HepG2 (cell line): Measurements from ENCODE around the gene C2CD3. TPM values are rescaled to one million over a fixed set of nuclear protein-coding genes. Genes with fewer than 3 reads are reported as not detected.
A peak's percentile ranks its signal among the peaks of the same experiment; 100 is the strongest.

Experiments
- ATAC-seq: fragments of 200-7000 bp; cut with Tn5 transposase; 3 replicates; pipeline ENCODE4 v1.9.1; 2020; ENCODE audit warnings: mild to moderate bottlenecking, moderate library complexity
- BruUV-seq: library from RNA; stranded (reverse); fragments of 400-500 nt; replicated peaks from 2 replicates; lab custom pipeline; 2021; lab: Mats Ljungman, UMichigan
- CTCF ChIA-PET: fragments of 300-600 bp; formaldehyde crosslinking; extraction: SDS; loops from one replicate; lab custom pipeline; 2021; ENCODE audit warnings: low total read pairs, inconsistent platforms, low intra/inter-chr PET ratio; lab: Yijun Ruan, JAX
- POLR2A ChIA-PET: fragments of 350-600 bp; sonication (Branson Sonifier 250); formaldehyde crosslinking; loops from one replicate; lab custom pipeline; 2020; ENCODE audit warnings: antibody characterized with exemption, inconsistent platforms; lab: Yijun Ruan, JAX
- DNase-seq: peaks from one replicate; pipeline ENCODE4 v3.0.0-alpha.2; 2015; ENCODE audit warnings: low spot score
- FAIRE-seq: peaks from 3 replicates; lab custom pipeline; 2011; peaks lifted over from hg19 to GRCh38; lab: Jason Lieb, UNC
- H2AFZ ChIP-seq: one replicate; pipeline ENCODE4 v1.6.1; 2011; ENCODE audit warnings: low read length, inconsistent platforms
- H3K27ac ChIP-seq: fragments of 300-600 bp; 3 replicates; pipeline ENCODE4 v1.8.0; 2011; ENCODE audit warnings: mixed run types, mild to moderate bottlenecking, mixed read lengths, low read length, inconsistent platforms; ENCODE audit not compliant: insufficient read depth; ENCODE audit errors: extremely low read length
- H3K27me3 ChIP-seq, 2 experiments: fragments of 200-600 bp in 1 of 2; 2 replicates in 1 of 2; 3 replicates in 1 of 2; pipeline versions ENCODE4 v1.6.0 to v1.8.0; 2011; ENCODE audit warnings: low read length in 2 of 2, mild to moderate bottlenecking in 2 of 2, moderate library complexity in 2 of 2, inconsistent platforms in 1 of 2; ENCODE audit not compliant: insufficient read depth in 2 of 2, control insufficient read depth in 1 of 2
- H3K36me3 ChIP-seq, 2 experiments: fragments of 200-600 bp in 1 of 2; replicated peaks in 1 of 2; 2 replicates in 1 of 2; 3 replicates in 1 of 2; pipeline versions ENCODE4 v1.5.1 to v1.8.0; 2011; ENCODE audit warnings: low read length in 2 of 2, inconsistent platforms in 1 of 2; ENCODE audit not compliant: insufficient read depth in 2 of 2, control insufficient read depth in 1 of 2
- H3K4me1 ChIP-seq: 2 replicates; pipeline ENCODE4 v1.5.1; 2012; ENCODE audit warnings: low read length, inconsistent platforms; ENCODE audit not compliant: insufficient read depth
- H3K4me2 ChIP-seq: 2 replicates; pipeline ENCODE4 v1.6.0; 2011; ENCODE audit warnings: low read depth, low read length, inconsistent platforms
- H3K4me3 ChIP-seq, 3 experiments: fragments of 200-600 bp in 1 of 3; sonication (generic), shearing (Covaris generic) in 1 of 3; replicated peaks in 1 of 3; 2 replicates each; pipeline ENCODE4 v1.5.1; 2011 to 2016; ENCODE audit warnings: low read length in 3 of 3, inconsistent platforms in 2 of 3, low read depth in 2 of 3, mild to moderate bottlenecking in 2 of 3, control low read depth in 1 of 3, mixed read lengths in 1 of 3; ENCODE audit not compliant: insufficient read depth in 1 of 3
- H3K79me2 ChIP-seq: one replicate; pipeline ENCODE4 v1.6.1; 2011; ENCODE audit warnings: low read length, inconsistent platforms; ENCODE audit not compliant: insufficient read depth
- H3K9ac ChIP-seq: 2 replicates; pipeline ENCODE4 v1.6.0; 2011; ENCODE audit warnings: mild to moderate bottlenecking, low read depth, low read length, inconsistent platforms; ENCODE audit not compliant: insufficient read depth
- H3K9me3 ChIP-seq: 2 replicates; pipeline ENCODE4 v1.5.1; 2012; ENCODE audit warnings: mild to moderate bottlenecking, low read length
- H4K20me1 ChIP-seq: 2 replicates; pipeline ENCODE4 v1.6.0; 2011; ENCODE audit warnings: inconsistent platforms, mild to moderate bottlenecking, low read length, moderate library complexity; ENCODE audit not compliant: insufficient read depth
- ARID2 ChIP-seq: sonication (generic); formaldehyde crosslinking; IDR thresholded peaks from 2 replicates; pipeline ENCODE4 v1.8.1; 2022; ENCODE audit warnings: mild to moderate bottlenecking, missing genetic modification reagents, borderline replicate concordance
- BRD4 ChIP-seq: sonication (generic); formaldehyde crosslinking; IDR thresholded peaks from 2 replicates; pipeline ENCODE4 v1.4.0; 2020; ENCODE audit warnings: missing genetic modification reagents
- FOXK2 ChIP-seq: fragments of 450-650 bp; IDR thresholded peaks from 2 replicates; pipeline ENCODE4 v1.6.1; 2016
- HOXA3 ChIP-seq: sonication (generic); formaldehyde crosslinking; IDR thresholded peaks from 2 replicates; pipeline ENCODE4 v1.5.0; 2020; ENCODE audit warnings: missing genetic modification reagents
- KAT2B ChIP-seq: fragments of 150-350 bp; IDR thresholded peaks from 2 replicates; pipeline ENCODE4 v1.6.1; 2014; ENCODE audit warnings: low read depth, low read length, borderline replicate concordance
- NONO ChIP-seq, 2 experiments: fragments of 450-650 bp in 1 of 2; sonication (generic) in 1 of 2; formaldehyde crosslinking in 1 of 2; IDR thresholded peaks in 1 of 2; conservative IDR thresholded peaks in 1 of 2; 2 replicates each; pipeline versions ENCODE4 v1.6.1 to v1.8.0; 2017 to 2022; ENCODE audit warnings: mild to moderate bottlenecking in 1 of 2, missing genetic modification reagents in 1 of 2, moderate library complexity in 1 of 2
- RXRB ChIP-seq: IDR thresholded peaks from 2 replicates; pipeline ENCODE4 v1.6.1; 2016; ENCODE audit warnings: borderline replicate concordance, missing genetic modification reagents, missing compliant biosample characterization
- SIX1 ChIP-seq: sonication (generic); formaldehyde crosslinking; IDR thresholded peaks from 2 replicates; pipeline ENCODE4 v1.4.0; 2020; ENCODE audit warnings: missing genetic modification reagents, borderline replicate concordance
- U2AF1 ChIP-seq: fragments of 200-400 bp; formaldehyde crosslinking; optimal IDR thresholded peaks from 2 replicates; pipeline ENCODE3; 2017; ENCODE audit warnings: mild to moderate bottlenecking, low read depth, low read length
- YY1 ChIP-seq: IDR thresholded peaks from 2 replicates; pipeline ENCODE4 v1.6.1; 2011; ENCODE audit warnings: low read length, low read depth, moderate library complexity, mild to moderate bottlenecking; ENCODE audit not compliant: insufficient read depth, insufficient replicate concordance
- ZNF543 ChIP-seq: sonication (generic); formaldehyde crosslinking; IDR thresholded peaks from 2 replicates; pipeline ENCODE4 v1.4.0; 2020; ENCODE audit warnings: mild to moderate bottlenecking, missing genetic modification reagents
- ZNF709 ChIP-seq: sonication (generic); formaldehyde crosslinking; IDR thresholded peaks from 2 replicates; pipeline ENCODE4 v1.5.0; 2020; ENCODE audit warnings: mild to moderate bottlenecking, missing genetic modification reagents
- ZNF773 ChIP-seq: sonication (generic); formaldehyde crosslinking; IDR thresholded peaks from 2 replicates; pipeline ENCODE4 v1.4.0; 2020; ENCODE audit warnings: missing genetic modification reagents, borderline replicate concordance
- WGBS: methylation state at CpG from one replicate; pipeline ENCODE4 v1.1.6; 2017; ENCODE audit warnings: low lambda C conversion rate; 5-methylcytosine and 5-hydroxymethylcytosine counted together
- in situ Hi-C: cut with HindIII; loops from 2 replicates; pipeline ENCODE4 v1.10.0; 2017; ENCODE audit warnings: low pct_unique_long_range_greater_than_20kb; ENCODE audit not compliant: extremely low pct_ligation_motif_present
- intact Hi-C: fragments of 100-400 bp; cut with micrococcal nuclease; formaldehyde crosslinking; loops from one replicate; pipeline ENCODE4 v1.10.0; 2022; ENCODE audit not compliant: unreplicated experiment
- polyA plus RNA-seq, 8 experiments: library from polyadenylated mRNA; depleted of rRNA in 3 of 8; stranded (reverse) in 7 of 8; unstranded in 1 of 8; fragments of >200 nt; fragmentation: Illumina TruSeq in 4 of 8; extraction: Trizol in 4 of 8; gene quantifications; 2 replicates each; pipeline versions ENCODE4 v1.2.1 to v1.2.3, GENCODE V29; 2011 to 2016; ENCODE audit warnings: low read depth in 4 of 8, missing spikeins in 1 of 8, mixed read lengths in 1 of 8; ENCODE audit not compliant: insufficient read depth in 1 of 8
- total RNA-seq, 5 experiments: library from RNA; depleted of rRNA; stranded (reverse); fragments of >200 nt; fragmentation: Illumina TruSeq; extraction: Trizol; gene quantifications; 2 replicates each; pipeline ENCODE4 v1.2.3, GENCODE V29; 2016; ENCODE audit warnings: low read depth in 1 of 5
- TF ChIP-seq, protein P1 (sequence below): sonication (generic); formaldehyde crosslinking; IDR thresholded peaks from 2 replicates; pipeline ENCODE4 v1.4.0; 2020; ENCODE audit warnings: missing genetic modification reagents
- TF ChIP-seq, protein P2 (sequence below): sonication (generic); formaldehyde crosslinking; IDR thresholded peaks from 2 replicates; pipeline ENCODE4 v1.4.0; 2020; ENCODE audit warnings: mild to moderate bottlenecking, missing genetic modification reagents
- TF ChIP-seq, protein P3 (sequence below): sonication (generic); formaldehyde crosslinking; IDR thresholded peaks from 2 replicates; pipeline ENCODE4 v1.4.0; 2020; ENCODE audit warnings: missing genetic modification reagents, mild to moderate bottlenecking, borderline replicate concordance

C2CD3 gene
- total and polyA plus RNA-seq, 2 of the 13 experiments (the other 11 are each of a cell fraction or from before 2014, with no cell fraction given), result 5.5 to 6.4 TPM

DNA sequence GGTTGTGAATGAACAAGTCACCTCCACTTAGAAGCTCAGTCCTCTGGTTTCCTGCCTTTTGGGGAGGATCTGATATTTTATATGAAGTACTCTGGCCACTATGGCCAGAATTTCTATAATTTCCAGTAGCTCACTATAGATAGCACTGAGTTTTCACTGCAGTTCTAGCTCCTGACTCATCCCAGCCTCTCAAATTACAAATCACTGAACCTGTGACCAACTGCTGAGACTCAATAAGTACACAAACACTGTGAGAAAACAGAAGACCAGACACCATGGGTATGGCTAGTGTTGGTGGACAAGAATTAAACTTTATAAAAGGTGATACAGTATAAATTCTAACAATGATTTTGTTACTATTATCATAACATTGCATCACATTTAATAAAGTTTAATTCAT lies 114.9 kb downstream of the C2CD3 start (continued):
- TF ChIP-seq SIX1 (CRISPR knock-in tag) (peak; percentile 61; the same call in 1 of the 2 replicates), YY1 (no peak), ZNF709 (CRISPR knock-in tag) (no peak), HOXA3 (CRISPR knock-in tag) (no peak), U2AF1 (no peak)
- TF ChIP-seq, protein P1, sequence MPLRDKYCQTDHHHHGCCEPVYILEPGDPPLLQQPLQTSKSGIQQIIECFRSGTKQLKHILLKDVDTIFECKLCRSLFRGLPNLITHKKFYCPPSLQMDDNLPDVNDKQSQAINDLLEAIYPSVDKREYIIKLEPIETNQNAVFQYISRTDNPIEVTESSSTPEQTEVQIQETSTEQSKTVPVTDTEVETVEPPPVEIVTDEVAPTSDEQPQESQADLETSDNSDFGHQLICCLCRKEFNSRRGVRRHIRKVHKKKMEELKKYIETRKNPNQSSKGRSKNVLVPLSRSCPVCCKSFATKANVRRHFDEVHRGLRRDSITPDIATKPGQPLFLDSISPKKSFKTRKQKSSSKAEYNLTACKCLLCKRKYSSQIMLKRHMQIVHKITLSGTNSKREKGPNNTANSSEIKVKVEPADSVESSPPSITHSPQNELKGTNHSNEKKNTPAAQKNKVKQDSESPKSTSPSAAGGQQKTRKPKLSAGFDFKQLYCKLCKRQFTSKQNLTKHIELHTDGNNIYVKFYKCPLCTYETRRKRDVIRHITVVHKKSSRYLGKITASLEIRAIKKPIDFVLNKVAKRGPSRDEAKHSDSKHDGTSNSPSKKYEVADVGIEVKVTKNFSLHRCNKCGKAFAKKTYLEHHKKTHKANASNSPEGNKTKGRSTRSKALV (CRISPR knock-in tag), result no peak

DNA sequence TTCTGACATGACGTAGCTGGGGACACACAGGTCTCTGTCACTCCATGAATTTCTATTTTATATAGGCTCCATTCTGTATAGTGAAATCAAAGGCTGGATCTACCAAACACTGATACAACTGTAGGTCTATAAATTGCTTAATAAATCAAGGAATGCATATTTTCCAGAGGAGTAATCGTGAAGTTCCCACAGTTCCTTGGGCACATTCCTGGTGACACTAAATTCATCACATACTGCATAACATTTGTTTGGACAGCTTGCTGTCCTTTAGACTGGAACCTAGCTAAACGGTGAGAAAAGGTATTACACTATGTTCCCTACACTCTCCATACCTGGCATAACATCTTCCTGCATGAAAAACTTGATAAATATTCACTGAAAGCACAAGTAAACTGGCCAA lies 120.3 kb downstream of the C2CD3 start:
- Histone ChIP-seq H2AFZ (no peak overlapping the region), H3K79me2 (no peaks in the 10 kb centered on the region), H3K27me3 (no peaks in the 10 kb centered on the region), H3K4me3 (no peak overlapping the region), H3K27ac (no peak overlapping the region), H3K4me1 (peaks cover 1% of the 10 kb centered on the region; the same call in 1 of the 2 replicates), H3K4me2 (no peak overlapping the region), H3K9ac (no peak overlapping the region), H3K36me3 (peaks cover 0 to 8% of the 10 kb centered on the region in 2 experiments; a peak in 1 of 5 replicates), H4K20me1 (no peaks in the 10 kb centered on the region), H3K9me3 (no peaks in the 10 kb centered on the region)
- TF ChIP-seq BRD4 (CRISPR knock-in tag) (no peak), RXRB (CRISPR knock-in tag) (no peak), NONO (IDR thresholded peaks at IDR 0.05) (no peak), NONO (CRISPR knock-in tag; conservative IDR thresholded peaks at IDR 0.05) (no peak), ZNF773 (CRISPR knock-in tag) (no peak), ARID2 (CRISPR knock-in tag) (no peak), FOXK2 (no peak), KAT2B (no peak), ZNF543 (CRISPR knock-in tag) (no peak)
- TF ChIP-seq, protein P2, sequence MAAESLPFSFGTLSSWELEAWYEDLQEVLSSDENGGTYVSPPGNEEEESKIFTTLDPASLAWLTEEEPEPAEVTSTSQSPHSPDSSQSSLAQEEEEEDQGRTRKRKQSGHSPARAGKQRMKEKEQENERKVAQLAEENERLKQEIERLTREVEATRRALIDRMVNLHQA (CRISPR knock-in tag), result no peak
- TF ChIP-seq, protein P3, sequence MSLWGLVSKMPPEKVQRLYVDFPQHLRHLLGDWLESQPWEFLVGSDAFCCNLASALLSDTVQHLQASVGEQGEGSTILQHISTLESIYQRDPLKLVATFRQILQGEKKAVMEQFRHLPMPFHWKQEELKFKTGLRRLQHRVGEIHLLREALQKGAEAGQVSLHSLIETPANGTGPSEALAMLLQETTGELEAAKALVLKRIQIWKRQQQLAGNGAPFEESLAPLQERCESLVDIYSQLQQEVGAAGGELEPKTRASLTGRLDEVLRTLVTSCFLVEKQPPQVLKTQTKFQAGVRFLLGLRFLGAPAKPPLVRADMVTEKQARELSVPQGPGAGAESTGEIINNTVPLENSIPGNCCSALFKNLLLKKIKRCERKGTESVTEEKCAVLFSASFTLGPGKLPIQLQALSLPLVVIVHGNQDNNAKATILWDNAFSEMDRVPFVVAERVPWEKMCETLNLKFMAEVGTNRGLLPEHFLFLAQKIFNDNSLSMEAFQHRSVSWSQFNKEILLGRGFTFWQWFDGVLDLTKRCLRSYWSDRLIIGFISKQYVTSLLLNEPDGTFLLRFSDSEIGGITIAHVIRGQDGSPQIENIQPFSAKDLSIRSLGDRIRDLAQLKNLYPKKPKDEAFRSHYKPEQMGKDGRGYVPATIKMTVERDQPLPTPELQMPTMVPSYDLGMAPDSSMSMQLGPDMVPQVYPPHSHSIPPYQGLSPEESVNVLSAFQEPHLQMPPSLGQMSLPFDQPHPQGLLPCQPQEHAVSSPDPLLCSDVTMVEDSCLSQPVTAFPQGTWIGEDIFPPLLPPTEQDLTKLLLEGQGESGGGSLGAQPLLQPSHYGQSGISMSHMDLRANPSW (CRISPR knock-in tag), result no peak
- CTCF ChIA-PET, result no interaction called here
- BruUV-seq, result no TSS peak
- POLR2A ChIA-PET, result no interaction called here
- DNase-seq (no peak), ATAC-seq (no peak), FAIRE-seq (no peak)
- in situ Hi-C loops, result no loop called here
- 81% methylated on average over 3 of the region's 3 CpGs for WGBS
- intact Hi-C loops, result no loop called here
